Measurements from ENCODE around the gene DTX3. TPM values are rescaled to one million over a fixed set of nuclear protein-coding genes. Genes with fewer than 3 reads are reported as not detected.

The DTX3 gene
- total RNA-seq, 1 experiment from 2014 or later = 57.0 TPM

GRCh38 chr12:57605811-57606311 lies 1.2 kb downstream of the DTX3 start (continued):
- TF ChIP-seq JUN (CRISPR knock-in tag; IDR thresholded peaks at IDR 0.05) = no peak
- TF ChIP-seq ZNF317 (CRISPR knock-in tag; IDR thresholded peaks at IDR 0.05; ENCODE audit: borderline replicate concordance, low read depth) = no peak
- no peak for TF ChIP-seq ZNF416 (CRISPR knock-in tag; IDR thresholded peaks at IDR 0.05)
- TF ChIP-seq, protein P1, sequence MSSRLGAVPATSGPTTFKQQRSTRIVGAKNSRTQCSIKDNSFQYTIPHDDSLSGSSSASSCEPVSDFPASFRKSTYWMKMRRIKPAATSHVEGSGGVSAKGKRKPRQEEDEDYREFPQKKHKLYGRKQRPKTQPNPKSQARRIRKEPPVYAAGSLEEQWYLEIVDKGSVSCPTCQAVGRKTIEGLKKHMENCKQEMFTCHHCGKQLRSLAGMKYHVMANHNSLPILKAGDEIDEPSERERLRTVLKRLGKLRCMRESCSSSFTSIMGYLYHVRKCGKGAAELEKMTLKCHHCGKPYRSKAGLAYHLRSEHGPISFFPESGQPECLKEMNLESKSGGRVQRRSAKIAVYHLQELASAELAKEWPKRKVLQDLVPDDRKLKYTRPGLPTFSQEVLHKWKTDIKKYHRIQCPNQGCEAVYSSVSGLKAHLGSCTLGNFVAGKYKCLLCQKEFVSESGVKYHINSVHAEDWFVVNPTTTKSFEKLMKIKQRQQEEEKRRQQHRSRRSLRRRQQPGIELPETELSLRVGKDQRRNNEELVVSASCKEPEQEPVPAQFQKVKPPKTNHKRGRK (CRISPR knock-in tag; IDR thresholded peaks at IDR 0.05; ENCODE audit: borderline replicate concordance) = no peak
- TF ChIP-seq, protein P2, sequence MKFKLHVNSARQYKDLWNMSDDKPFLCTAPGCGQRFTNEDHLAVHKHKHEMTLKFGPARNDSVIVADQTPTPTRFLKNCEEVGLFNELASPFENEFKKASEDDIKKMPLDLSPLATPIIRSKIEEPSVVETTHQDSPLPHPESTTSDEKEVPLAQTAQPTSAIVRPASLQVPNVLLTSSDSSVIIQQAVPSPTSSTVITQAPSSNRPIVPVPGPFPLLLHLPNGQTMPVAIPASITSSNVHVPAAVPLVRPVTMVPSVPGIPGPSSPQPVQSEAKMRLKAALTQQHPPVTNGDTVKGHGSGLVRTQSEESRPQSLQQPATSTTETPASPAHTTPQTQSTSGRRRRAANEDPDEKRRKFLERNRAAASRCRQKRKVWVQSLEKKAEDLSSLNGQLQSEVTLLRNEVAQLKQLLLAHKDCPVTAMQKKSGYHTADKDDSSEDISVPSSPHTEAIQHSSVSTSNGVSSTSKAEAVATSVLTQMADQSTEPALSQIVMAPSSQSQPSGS (CRISPR knock-in tag; IDR thresholded peaks at IDR 0.05; ENCODE audit: borderline replicate concordance, low read depth) = no peak
- no peak for TF ChIP-seq JAZF1 (CRISPR knock-in tag; IDR thresholded peaks at IDR 0.05)
- no peak for TF ChIP-seq TCF7 (CRISPR knock-in tag; IDR thresholded peaks at IDR 0.05; ENCODE audit: low read depth)

- DNase-seq (ENCODE audit: low spot score) (no peak), ATAC-seq (no peak)
- TF ChIP-seq ZBTB43 (CRISPR knock-in tag; IDR thresholded peaks at IDR 0.05) = no peak
- TF ChIP-seq ZBTB21 (CRISPR knock-in tag; IDR thresholded peaks at IDR 0.05; ENCODE audit: borderline replicate concordance) = no peak
- no peak for TF ChIP-seq TEAD4 (CRISPR knock-in tag; IDR thresholded peaks at IDR 0.05)
- TF ChIP-seq GRHL2 (CRISPR knock-in tag; IDR thresholded peaks at IDR 0.05; ENCODE audit: insufficient replicate concordance, severe bottlenecking) = no peak
- TF ChIP-seq ZNF219 (CRISPR knock-in tag; IDR thresholded peaks at IDR 0.05; ENCODE audit: borderline replicate concordance) = no peak
- TF ChIP-seq, protein P3, sequence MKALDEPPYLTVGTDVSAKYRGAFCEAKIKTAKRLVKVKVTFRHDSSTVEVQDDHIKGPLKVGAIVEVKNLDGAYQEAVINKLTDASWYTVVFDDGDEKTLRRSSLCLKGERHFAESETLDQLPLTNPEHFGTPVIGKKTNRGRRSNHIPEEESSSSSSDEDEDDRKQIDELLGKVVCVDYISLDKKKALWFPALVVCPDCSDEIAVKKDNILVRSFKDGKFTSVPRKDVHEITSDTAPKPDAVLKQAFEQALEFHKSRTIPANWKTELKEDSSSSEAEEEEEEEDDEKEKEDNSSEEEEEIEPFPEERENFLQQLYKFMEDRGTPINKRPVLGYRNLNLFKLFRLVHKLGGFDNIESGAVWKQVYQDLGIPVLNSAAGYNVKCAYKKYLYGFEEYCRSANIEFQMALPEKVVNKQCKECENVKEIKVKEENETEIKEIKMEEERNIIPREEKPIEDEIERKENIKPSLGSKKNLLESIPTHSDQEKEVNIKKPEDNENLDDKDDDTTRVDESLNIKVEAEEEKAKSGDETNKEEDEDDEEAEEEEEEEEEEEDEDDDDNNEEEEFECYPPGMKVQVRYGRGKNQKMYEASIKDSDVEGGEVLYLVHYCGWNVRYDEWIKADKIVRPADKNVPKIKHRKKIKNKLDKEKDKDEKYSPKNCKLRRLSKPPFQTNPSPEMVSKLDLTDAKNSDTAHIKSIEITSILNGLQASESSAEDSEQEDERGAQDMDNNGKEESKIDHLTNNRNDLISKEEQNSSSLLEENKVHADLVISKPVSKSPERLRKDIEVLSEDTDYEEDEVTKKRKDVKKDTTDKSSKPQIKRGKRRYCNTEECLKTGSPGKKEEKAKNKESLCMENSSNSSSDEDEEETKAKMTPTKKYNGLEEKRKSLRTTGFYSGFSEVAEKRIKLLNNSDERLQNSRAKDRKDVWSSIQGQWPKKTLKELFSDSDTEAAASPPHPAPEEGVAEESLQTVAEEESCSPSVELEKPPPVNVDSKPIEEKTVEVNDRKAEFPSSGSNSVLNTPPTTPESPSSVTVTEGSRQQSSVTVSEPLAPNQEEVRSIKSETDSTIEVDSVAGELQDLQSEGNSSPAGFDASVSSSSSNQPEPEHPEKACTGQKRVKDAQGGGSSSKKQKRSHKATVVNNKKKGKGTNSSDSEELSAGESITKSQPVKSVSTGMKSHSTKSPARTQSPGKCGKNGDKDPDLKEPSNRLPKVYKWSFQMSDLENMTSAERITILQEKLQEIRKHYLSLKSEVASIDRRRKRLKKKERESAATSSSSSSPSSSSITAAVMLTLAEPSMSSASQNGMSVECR (CRISPR knock-in tag; IDR thresholded peaks at IDR 0.05; ENCODE audit: borderline replicate concordance) = no peak
- TF ChIP-seq CREB1 (CRISPR knock-in tag; IDR thresholded peaks at IDR 0.05) = no peak
- no peak for TF ChIP-seq USF1 (CRISPR knock-in tag; IDR thresholded peaks at IDR 0.05)
- TF ChIP-seq, protein P4, sequence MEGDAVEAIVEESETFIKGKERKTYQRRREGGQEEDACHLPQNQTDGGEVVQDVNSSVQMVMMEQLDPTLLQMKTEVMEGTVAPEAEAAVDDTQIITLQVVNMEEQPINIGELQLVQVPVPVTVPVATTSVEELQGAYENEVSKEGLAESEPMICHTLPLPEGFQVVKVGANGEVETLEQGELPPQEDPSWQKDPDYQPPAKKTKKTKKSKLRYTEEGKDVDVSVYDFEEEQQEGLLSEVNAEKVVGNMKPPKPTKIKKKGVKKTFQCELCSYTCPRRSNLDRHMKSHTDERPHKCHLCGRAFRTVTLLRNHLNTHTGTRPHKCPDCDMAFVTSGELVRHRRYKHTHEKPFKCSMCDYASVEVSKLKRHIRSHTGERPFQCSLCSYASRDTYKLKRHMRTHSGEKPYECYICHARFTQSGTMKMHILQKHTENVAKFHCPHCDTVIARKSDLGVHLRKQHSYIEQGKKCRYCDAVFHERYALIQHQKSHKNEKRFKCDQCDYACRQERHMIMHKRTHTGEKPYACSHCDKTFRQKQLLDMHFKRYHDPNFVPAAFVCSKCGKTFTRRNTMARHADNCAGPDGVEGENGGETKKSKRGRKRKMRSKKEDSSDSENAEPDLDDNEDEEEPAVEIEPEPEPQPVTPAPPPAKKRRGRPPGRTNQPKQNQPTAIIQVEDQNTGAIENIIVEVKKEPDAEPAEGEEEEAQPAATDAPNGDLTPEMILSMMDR (IDR thresholded peaks at IDR 0.05) = no peak
- TF ChIP-seq, protein P5, sequence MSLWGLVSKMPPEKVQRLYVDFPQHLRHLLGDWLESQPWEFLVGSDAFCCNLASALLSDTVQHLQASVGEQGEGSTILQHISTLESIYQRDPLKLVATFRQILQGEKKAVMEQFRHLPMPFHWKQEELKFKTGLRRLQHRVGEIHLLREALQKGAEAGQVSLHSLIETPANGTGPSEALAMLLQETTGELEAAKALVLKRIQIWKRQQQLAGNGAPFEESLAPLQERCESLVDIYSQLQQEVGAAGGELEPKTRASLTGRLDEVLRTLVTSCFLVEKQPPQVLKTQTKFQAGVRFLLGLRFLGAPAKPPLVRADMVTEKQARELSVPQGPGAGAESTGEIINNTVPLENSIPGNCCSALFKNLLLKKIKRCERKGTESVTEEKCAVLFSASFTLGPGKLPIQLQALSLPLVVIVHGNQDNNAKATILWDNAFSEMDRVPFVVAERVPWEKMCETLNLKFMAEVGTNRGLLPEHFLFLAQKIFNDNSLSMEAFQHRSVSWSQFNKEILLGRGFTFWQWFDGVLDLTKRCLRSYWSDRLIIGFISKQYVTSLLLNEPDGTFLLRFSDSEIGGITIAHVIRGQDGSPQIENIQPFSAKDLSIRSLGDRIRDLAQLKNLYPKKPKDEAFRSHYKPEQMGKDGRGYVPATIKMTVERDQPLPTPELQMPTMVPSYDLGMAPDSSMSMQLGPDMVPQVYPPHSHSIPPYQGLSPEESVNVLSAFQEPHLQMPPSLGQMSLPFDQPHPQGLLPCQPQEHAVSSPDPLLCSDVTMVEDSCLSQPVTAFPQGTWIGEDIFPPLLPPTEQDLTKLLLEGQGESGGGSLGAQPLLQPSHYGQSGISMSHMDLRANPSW (CRISPR knock-in tag; conservative IDR thresholded peaks at IDR 0.05; ENCODE audit: low read depth) = no peak
- no peak for TF ChIP-seq CREM (CRISPR knock-in tag; IDR thresholded peaks at IDR 0.05)
- TF ChIP-seq FOXJ3 (CRISPR knock-in tag; IDR thresholded peaks at IDR 0.05; ENCODE audit: borderline replicate concordance) = no peak
- TF ChIP-seq, protein P1 (CRISPR knock-in tag; IDR thresholded peaks at IDR 0.05; ENCODE audit: borderline replicate concordance) = no peak
- no peaks in the 10 kb centered on the region for H3K9me3 Mint-ChIP-seq
- peak overlapping the region; percentile 25 for H3K4me3 Mint-ChIP-seq
- POLR2A ChIA-PET = no interaction called here
- peaks cover 38% of the 10 kb centered on the region for H3K4me1 Mint-ChIP-seq
- H3K27me3 Mint-ChIP-seq (ENCODE audit: low read depth) = peaks cover 8% of the 10 kb centered on the region
- H3K27ac Mint-ChIP-seq = no peak overlapping the region
- H3K36me3 Mint-ChIP-seq = peaks cover 15% of the 10 kb centered on the region
- CTCF ChIA-PET = interaction anchor here (1.5 to 5.4 kb wide), 3 partner anchors 14 to 23 kb away, joined by 10 to 34 read pairs (median 31); no protein-coding TSS in a partner anchor
These were observed 1.8 kb downstream of the DTX3 start for GRCh38 chr12:57606399-57606798.
